ENCODE data around the gene DNM3. TPM values are rescaled to one million over a fixed set of nuclear protein-coding genes. Genes with fewer than 3 reads are reported as not detected.

Gene DNM3
- total RNA-seq, 1 donor: 0.72 TPM

GRCh38 chr1:172083191-172083590 is 241.9 kb downstream of the DNM3 start:
- Histone ChIP-seq H3K4me2 (ENCODE audit: insufficient read depth, low read length) (no peak overlapping the region), H2AFZ (ENCODE audit: low read length) (no peak overlapping the region), H3K27ac (ENCODE audit: low read depth, low read length) (no peak overlapping the region), H3K9me3 (ENCODE audit: low read depth, low read length) (no peaks in the 10 kb centered on the region), H4K20me1 (ENCODE audit: insufficient read depth, low read length) (no peaks in the 10 kb centered on the region), H3K4me1 (ENCODE audit: insufficient read depth, low read length) (no peaks in the 10 kb centered on the region), H3K27me3 (ENCODE audit: insufficient read depth, low read length) (no peaks in the 10 kb centered on the region), H3K79me2 (ENCODE audit: insufficient read depth, low read length) (no peaks in the 10 kb centered on the region), H3K4me3 (ENCODE audit: insufficient read depth, low read length) (no peak overlapping the region), H3K36me3 (ENCODE audit: insufficient read depth, low read length) (no peaks in the 10 kb centered on the region)
- no peak for TF ChIP-seq CTCF (IDR thresholded peaks at IDR 0.05; ENCODE audit: extremely low read depth, low read depth, low read length)
- DNase-seq (ENCODE audit: insufficient read length, low spot score, missing footprints): no peak

GRCh38 chr1:172084876-172085275 is 243.6 kb downstream of the DNM3 start:
- no peak overlapping the region for H3K4me2 ChIP-seq (ENCODE audit: insufficient read depth, low read length)
- H3K36me3 ChIP-seq (ENCODE audit: insufficient read depth, low read length): no peaks in the 10 kb centered on the region
- no peaks in the 10 kb centered on the region for H3K79me2 ChIP-seq (ENCODE audit: insufficient read depth, low read length)
- H3K9me3 ChIP-seq (ENCODE audit: low read depth, low read length): no peaks in the 10 kb centered on the region
- TF ChIP-seq CTCF (IDR thresholded peaks at IDR 0.05; ENCODE audit: extremely low read depth, low read depth, low read length): no peak
- no peaks in the 10 kb centered on the region for H4K20me1 ChIP-seq (ENCODE audit: insufficient read depth, low read length)
- no peak overlapping the region for H2AFZ ChIP-seq (ENCODE audit: low read length)
- H3K4me3 ChIP-seq (ENCODE audit: insufficient read depth, low read length): no peak overlapping the region
- no peaks in the 10 kb centered on the region for H3K27me3 ChIP-seq (ENCODE audit: insufficient read depth, low read length)
- no peak for DNase-seq (ENCODE audit: insufficient read length, low spot score, missing footprints)
- no peaks in the 10 kb centered on the region for H3K4me1 ChIP-seq (ENCODE audit: insufficient read depth, low read length)
- no peak overlapping the region for H3K27ac ChIP-seq (ENCODE audit: low read depth, low read length)

GRCh38 chr1:172085317-172085716 is 244.0 kb downstream of the DNM3 start:
- Histone ChIP-seq H3K27ac (ENCODE audit: low read depth, low read length) (no peak overlapping the region), H3K4me2 (ENCODE audit: insufficient read depth, low read length) (no peak overlapping the region), H3K27me3 (ENCODE audit: insufficient read depth, low read length) (no peaks in the 10 kb centered on the region), H2AFZ (ENCODE audit: low read length) (no peak overlapping the region), H3K36me3 (ENCODE audit: insufficient read depth, low read length) (no peaks in the 10 kb centered on the region), H3K79me2 (ENCODE audit: insufficient read depth, low read length) (no peaks in the 10 kb centered on the region), H4K20me1 (ENCODE audit: insufficient read depth, low read length) (no peaks in the 10 kb centered on the region), H3K9me3 (ENCODE audit: low read depth, low read length) (no peaks in the 10 kb centered on the region), H3K4me3 (ENCODE audit: insufficient read depth, low read length) (no peak overlapping the region), H3K4me1 (ENCODE audit: insufficient read depth, low read length) (no peaks in the 10 kb centered on the region)
- DNase-seq (ENCODE audit: insufficient read length, low spot score, missing footprints): no peak
- no peak for TF ChIP-seq CTCF (IDR thresholded peaks at IDR 0.05; ENCODE audit: extremely low read depth, low read depth, low read length)

- Histone ChIP-seq H3K9me3 (ENCODE audit: low read depth, low read length) (no peaks in the 10 kb centered on the region), H3K36me3 (ENCODE audit: insufficient read depth, low read length) (no peaks in the 10 kb centered on the region), H3K27ac (ENCODE audit: low read depth, low read length) (no peak overlapping the region), H4K20me1 (ENCODE audit: insufficient read depth, low read length) (no peaks in the 10 kb centered on the region), H2AFZ (ENCODE audit: low read length) (no peak overlapping the region), H3K4me2 (ENCODE audit: insufficient read depth, low read length) (no peak overlapping the region), H3K79me2 (ENCODE audit: insufficient read depth, low read length) (no peaks in the 10 kb centered on the region), H3K4me3 (ENCODE audit: insufficient read depth, low read length) (no peak overlapping the region), H3K4me1 (ENCODE audit: insufficient read depth, low read length) (no peaks in the 10 kb centered on the region), H3K27me3 (ENCODE audit: insufficient read depth, low read length) (no peaks in the 10 kb centered on the region)
- DNase-seq (ENCODE audit: insufficient read length, low spot score, missing footprints): no peak
- no peak for TF ChIP-seq CTCF (IDR thresholded peaks at IDR 0.05; ENCODE audit: extremely low read depth, low read depth, low read length)
Measured at GRCh38 chr1:172086137-172086536, 244.8 kb downstream of the DNM3 start.

Data from osteoblast (primary cell).